CD14-positive monocyte (primary cell): Measurements from ENCODE around the gene POC1A. TPM values are rescaled to one million over a fixed set of nuclear protein-coding genes. Genes with fewer than 3 reads are reported as not detected.

Experiments used
- DNase-seq, 3 donors: peaks; one replicate each; pipeline ENCODE4 v3.0.0-alpha.2; 2011 to 2022
- H2AFZ ChIP-seq: 2 replicates; pipeline ENCODE4 v1.6.0; 2012; ENCODE audit warnings: mild to moderate bottlenecking, low read depth, low read length, inconsistent platforms; ENCODE audit not compliant: insufficient read depth, poor library complexity, severe bottlenecking
- H3K27ac ChIP-seq, 2 donors: 1 replicate in 1 of 2; 2 replicates in 1 of 2; pipeline ENCODE4 v1.5.1; 2012 to 2013; ENCODE audit warnings: low read length in 2 of 2, control low read depth in 1 of 2, inconsistent platforms in 1 of 2, low read depth in 1 of 2, mild to moderate bottlenecking in 1 of 2
- H3K27me3 ChIP-seq, 2 donors: one replicate each; pipeline versions ENCODE4 v1.6.0 to v1.6.1; 2011 to 2013; ENCODE audit warnings: low read length in 2 of 2; ENCODE audit not compliant: control insufficient read depth in 2 of 2, insufficient read depth in 2 of 2
- H3K36me3 ChIP-seq, 2 donors: replicated peaks in 1 of 2; 1 replicate in 1 of 2; 2 replicates in 1 of 2; pipeline versions ENCODE4 v1.5.1 to v1.6.1; 2012 to 2013; ENCODE audit warnings: low read length in 2 of 2, control low read depth in 1 of 2, inconsistent platforms in 1 of 2, mild to moderate bottlenecking in 1 of 2; ENCODE audit not compliant: insufficient read depth in 2 of 2, control insufficient read depth in 1 of 2
- H3K4me1 ChIP-seq, 2 donors: 1 replicate in 1 of 2; 2 replicates in 1 of 2; pipeline versions ENCODE4 v1.5.1 to v1.6.1; 2012 to 2013; ENCODE audit warnings: low read length in 2 of 2, control low read depth in 1 of 2, inconsistent platforms in 1 of 2, mild to moderate bottlenecking in 1 of 2, moderate library complexity in 1 of 2; ENCODE audit not compliant: insufficient read depth in 2 of 2, control insufficient read depth in 1 of 2
- H3K4me2 ChIP-seq: replicated peaks from 2 replicates; pipeline ENCODE3; 2012; ENCODE audit warnings: low read length, moderate library complexity, mild to moderate bottlenecking; ENCODE audit not compliant: poor library complexity, severe bottlenecking; ENCODE audit errors: extremely low read depth
- H3K4me3 ChIP-seq, 3 experiments: fragments of 200-600 bp in 1 of 3; sonication (generic) in 1 of 3; replicated peaks in 1 of 3; 1 replicate in 2 of 3; 2 replicates in 1 of 3; pipeline ENCODE4 v1.5.1; 2011 to 2013; ENCODE audit warnings: low read length in 3 of 3, mild to moderate bottlenecking in 3 of 3, control low read depth in 2 of 3, low read depth in 2 of 3, inconsistent platforms in 1 of 3, moderate library complexity in 1 of 3
- H3K79me2 ChIP-seq: 2 replicates; pipeline ENCODE4 v1.6.0; 2012; ENCODE audit warnings: mild to moderate bottlenecking, control low read depth, inconsistent platforms, low read length, moderate library complexity; ENCODE audit not compliant: insufficient read depth
- H3K9ac ChIP-seq: 2 replicates; pipeline ENCODE4 v1.6.0; 2017; ENCODE audit warnings: low read length, mild to moderate bottlenecking; ENCODE audit not compliant: insufficient read depth, poor library complexity, severe bottlenecking
- H3K9me3 ChIP-seq, 2 donors: replicated peaks in 1 of 2; 1 replicate in 1 of 2; 2 replicates in 1 of 2; pipeline versions ENCODE4 v1.5.1 to v1.6.1; 2012 to 2013; ENCODE audit warnings: low read length in 2 of 2, control low read depth in 1 of 2; ENCODE audit not compliant: control insufficient read depth in 1 of 2, insufficient read depth in 1 of 2
- H4K20me1 ChIP-seq: 2 replicates; pipeline ENCODE4 v1.6.0; 2012; ENCODE audit warnings: mild to moderate bottlenecking, low read length, control low read depth, moderate library complexity; ENCODE audit not compliant: insufficient read depth
- H3K27ac Mint-ChIP-seq, 7 donors: one replicate each; pipeline ENCODE4 v1.8.0; 2020; ENCODE audit warnings: mild to moderate bottlenecking in 7 of 7, mixed read lengths in 7 of 7, moderate library complexity in 6 of 7, inconsistent platforms in 2 of 7
- H3K27me3 Mint-ChIP-seq, 3 donors: one replicate each; pipeline ENCODE4 v1.8.0; 2021 to 2022; ENCODE audit warnings: low read depth in 3 of 3, mild to moderate bottlenecking in 3 of 3, mixed read lengths in 3 of 3, moderate library complexity in 3 of 3, inconsistent platforms in 1 of 3
- H3K36me3 Mint-ChIP-seq, 2 donors: one replicate each; pipeline ENCODE4 v1.8.0; 2020; ENCODE audit warnings: mixed read lengths in 2 of 2, inconsistent platforms in 1 of 2, mild to moderate bottlenecking in 1 of 2
- H3K4me1 Mint-ChIP-seq: one replicate; pipeline ENCODE4 v1.8.0; 2020; ENCODE audit warnings: mild to moderate bottlenecking, mixed read lengths
- H3K4me3 Mint-ChIP-seq, 2 donors: one replicate each; pipeline ENCODE4 v1.8.0; 2020; ENCODE audit warnings: mild to moderate bottlenecking in 2 of 2, mixed read lengths in 2 of 2, moderate library complexity in 1 of 2
- H3K9me3 Mint-ChIP-seq, 7 donors: one replicate each; pipeline ENCODE4 v1.8.0; 2020 to 2022; ENCODE audit warnings: mixed read lengths in 7 of 7, mild to moderate bottlenecking in 6 of 7, moderate library complexity in 6 of 7, inconsistent platforms in 2 of 7
- WGBS: methylation state at CpG from one replicate; pipeline ENCODE4 v1.1.5; 2013; ENCODE audit warnings: missing lambda C conversion rate; ENCODE audit not compliant: insufficient coverage; 5-methylcytosine and 5-hydroxymethylcytosine counted together
- intact Hi-C, 2 donors: fragments of 100-400 bp; cut with micrococcal nuclease; formaldehyde crosslinking; loops; one replicate each; pipeline versions ENCODE4 v1.15.0 to v1.15.1; 2023
- polyA plus RNA-seq, 3 donors: library from polyadenylated mRNA; depleted of rRNA in 1 of 3; unstranded in 2 of 3; stranded (reverse) in 1 of 3; fragments of 300-500 nt in 2 of 3; fragments of >200 nt in 1 of 3; fragmentation: Illumina TruSeq in 2 of 3; gene quantifications; 1 replicate in 2 of 3; 2 replicates in 1 of 3; pipeline ENCODE4 v1.2.3, GENCODE V29; 2012 to 2021
- TF ChIP-seq, protein P1 (sequence below): fragments of 200-600 bp; IDR thresholded peaks from one replicate; pipeline ENCODE4 v1.8.0; 2022; ENCODE audit warnings: antibody characterized with exemption, mild to moderate bottlenecking

Gene POC1A
- polyA plus RNA-seq, 3 donors = 1.2 to 2.0 (median 1.5) TPM

DNA sequence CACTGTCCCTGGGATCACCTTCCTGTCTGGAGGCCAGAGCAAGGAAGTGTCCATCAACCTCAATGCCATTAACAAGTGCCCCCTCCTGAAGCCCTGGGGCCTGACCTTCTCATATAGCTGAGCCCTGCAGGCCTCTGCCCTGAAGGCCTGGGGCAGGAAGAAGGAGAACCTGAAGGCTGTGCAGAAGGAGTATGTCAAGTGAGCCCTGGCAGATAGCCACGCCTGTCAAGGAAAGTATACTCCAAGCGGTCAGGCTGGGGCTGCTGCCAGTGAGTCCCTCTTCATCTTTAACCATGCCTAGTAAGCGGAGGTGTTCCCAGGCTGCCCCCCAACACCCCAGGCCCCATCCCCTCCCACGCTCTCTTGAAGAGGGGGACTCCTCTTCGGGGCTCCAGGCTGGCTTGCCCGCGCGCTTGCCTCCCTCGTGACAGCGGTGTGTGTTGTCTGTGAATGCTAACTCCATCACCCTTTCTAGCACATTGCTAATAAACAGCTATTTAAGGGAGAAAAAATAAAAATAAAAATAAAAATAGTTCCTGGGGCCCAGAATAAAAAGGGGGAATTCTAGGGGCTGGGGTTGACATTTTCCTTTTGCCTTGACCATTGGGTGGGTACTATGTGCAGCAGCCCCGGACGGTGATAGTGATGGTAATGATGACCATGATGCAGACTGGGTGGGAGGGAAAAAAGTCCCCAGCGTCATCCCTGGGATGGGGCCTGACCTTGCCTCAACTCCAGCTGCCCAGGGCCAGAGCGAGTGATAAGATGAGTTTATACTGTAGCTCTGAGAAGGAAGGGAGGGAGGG is 40.5 kb upstream of the POC1A start:
- Mint-ChIP-seq H3K9me3 (no peaks in the 10 kb centered on the region), H3K36me3 (peaks cover 6 to 8% of the 10 kb centered on the region in 2 donors), H3K4me1 (peaks cover 52% of the 10 kb centered on the region), H3K27ac (peak overlapping the region in 2 of 7 donors; percentile 37 to 66), H3K27me3 (peaks cover 0 to 4% (median 0%) of the 10 kb centered on the region in 3 donors), H3K4me3 (no peak overlapping the region)
- Histone ChIP-seq H4K20me1 (peaks cover 10% of the 10 kb centered on the region), H3K9me3 (no peaks in the 10 kb centered on the region), H3K9ac (no peak overlapping the region), H3K27me3 (no peaks in the 10 kb centered on the region), H3K4me1 (peaks cover 51 to 56% of the 10 kb centered on the region in 2 donors), H3K27ac (no peak overlapping the region), H3K79me2 (peaks cover 18% of the 10 kb centered on the region), H3K4me2 (no peak overlapping the region), H2AFZ (no peak overlapping the region), H3K36me3 (no peaks in the 10 kb centered on the region), H3K4me3 (no peak overlapping the region)
- intact Hi-C loops = loop anchor here (5.0 kb wide), 2 partner anchors 42 to 132 kb away; partner anchors contain the start of gene POC1A (in 1 of the 2)
- WGBS = 94% methylated on average over 6 of the region's 14 CpGs
- TF ChIP-seq, protein P1, sequence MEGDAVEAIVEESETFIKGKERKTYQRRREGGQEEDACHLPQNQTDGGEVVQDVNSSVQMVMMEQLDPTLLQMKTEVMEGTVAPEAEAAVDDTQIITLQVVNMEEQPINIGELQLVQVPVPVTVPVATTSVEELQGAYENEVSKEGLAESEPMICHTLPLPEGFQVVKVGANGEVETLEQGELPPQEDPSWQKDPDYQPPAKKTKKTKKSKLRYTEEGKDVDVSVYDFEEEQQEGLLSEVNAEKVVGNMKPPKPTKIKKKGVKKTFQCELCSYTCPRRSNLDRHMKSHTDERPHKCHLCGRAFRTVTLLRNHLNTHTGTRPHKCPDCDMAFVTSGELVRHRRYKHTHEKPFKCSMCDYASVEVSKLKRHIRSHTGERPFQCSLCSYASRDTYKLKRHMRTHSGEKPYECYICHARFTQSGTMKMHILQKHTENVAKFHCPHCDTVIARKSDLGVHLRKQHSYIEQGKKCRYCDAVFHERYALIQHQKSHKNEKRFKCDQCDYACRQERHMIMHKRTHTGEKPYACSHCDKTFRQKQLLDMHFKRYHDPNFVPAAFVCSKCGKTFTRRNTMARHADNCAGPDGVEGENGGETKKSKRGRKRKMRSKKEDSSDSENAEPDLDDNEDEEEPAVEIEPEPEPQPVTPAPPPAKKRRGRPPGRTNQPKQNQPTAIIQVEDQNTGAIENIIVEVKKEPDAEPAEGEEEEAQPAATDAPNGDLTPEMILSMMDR = no peak
- no peak for DNase-seq

- Histone ChIP-seq H3K4me3 (no peak overlapping the region), H4K20me1 (no peaks in the 10 kb centered on the region), H2AFZ (no peak overlapping the region), H3K36me3 (no peaks in the 10 kb centered on the region), H3K27me3 (no peaks in the 10 kb centered on the region), H3K4me1 (peaks cover 55 to 57% of the 10 kb centered on the region in 2 donors), H3K9me3 (no peaks in the 10 kb centered on the region), H3K79me2 (peaks cover 2% of the 10 kb centered on the region), H3K4me2 (no peak overlapping the region), H3K9ac (no peak overlapping the region), H3K27ac (no peak overlapping the region)
- intact Hi-C loops = no loop called here
- peaks cover 0 to 1% of the 10 kb centered on the region in 2 donors for H3K36me3 Mint-ChIP-seq
- H3K27me3 Mint-ChIP-seq = peaks cover 0 to 4% (median 0%) of the 10 kb centered on the region in 3 donors
- peaks cover 57% of the 10 kb centered on the region for H3K4me1 Mint-ChIP-seq
- 82% methylated on average over 8 of the region's 18 CpGs for WGBS
- TF ChIP-seq, protein P1 = no peak
- no peak overlapping the region for H3K4me3 Mint-ChIP-seq
- no peaks in the 10 kb centered on the region for H3K9me3 Mint-ChIP-seq
- no peak for DNase-seq
- H3K27ac Mint-ChIP-seq = no peak overlapping the region
Measured at GRCh38 chr3:52193065-52193464, 38.8 kb upstream of the POC1A start.
